GM21423 (cell line): ENCODE results near the gene SSC5D.
"Not testable (repeated sequence)": the region's sequence is repeated elsewhere in the genome, so short reads cannot be mapped to it uniquely, and the experiment has no call there.

ENCODE experiments used
- ATAC-seq: cut with Tn5 transposase; IDR thresholded peaks from one replicate; pipeline ENCODE4 v1.9.1; 2021; ENCODE audit warnings: mild to moderate bottlenecking, moderate library complexity; ENCODE audit not compliant: unreplicated experiment

SSC5D gene

GRCh38 chr19:55502197-55502952 is 14.1 kb downstream of the SSC5D start:
- ATAC-seq: no peak

- no peak for ATAC-seq
These were observed 14.9 kb downstream of the SSC5D start for GRCh38 chr19:55503157-55503501.

GRCh38 chr19:55503502-55504251 is 15.4 kb downstream of the SSC5D start:
- peak; percentile 85 for ATAC-seq

- ATAC-seq: no peak
These were observed 16.0 kb downstream of the SSC5D start for GRCh38 chr19:55504252-55504603.

- no peak for ATAC-seq
These were observed 16.7 kb downstream of the SSC5D start for GRCh38 chr19:55504981-55505380.

- no peak for ATAC-seq
These were observed 19.9 kb downstream of the SSC5D start for GRCh38 chr19:55508120-55508519.

- peak; percentile 99 for ATAC-seq
These were observed 28.8 kb downstream of the SSC5D start for GRCh38 chr19:55516878-55517620.

GRCh38 chr19:55519451-55520311 is 31.4 kb downstream of the SSC5D start:
- no peak for ATAC-seq

GRCh38 chr19:55520691-55521292 is 32.6 kb downstream of the SSC5D start:
- ATAC-seq: no peak

GRCh38 chr19:55525289-55526101 is 37.3 kb downstream of the SSC5D start:
- ATAC-seq: no peak

GRCh38 chr19:55526216-55527196 is 38.3 kb downstream of the SSC5D start:
- no peak for ATAC-seq

- no peak for ATAC-seq
These were observed 39.2 kb downstream of the SSC5D start for GRCh38 chr19:55527197-55528029.

- ATAC-seq: no peak
These were observed 40.0 kb downstream of the SSC5D start for GRCh38 chr19:55528030-55528803.

- no peak for ATAC-seq
These were observed 41.5 kb downstream of the SSC5D start for GRCh38 chr19:55529636-55530234.

GRCh38 chr19:55530996-55531395 is 42.8 kb downstream of the SSC5D start:
- ATAC-seq: no peak

GRCh38 chr19:55534280-55534679 is 46.0 kb downstream of the SSC5D start:
- ATAC-seq: not testable (repeated sequence)
